Colonic mucosa (tissue), 4 donors: ENCODE data around the gene FXYD1. TPM values are rescaled to one million over a fixed set of nuclear protein-coding genes. Genes with fewer than 3 reads are reported as not detected.

Experiments used
- DNase-seq: peaks from one replicate; pipeline ENCODE4 v3.0.0-alpha.2; 2020
- H3K27ac ChIP-seq: fragments of 200-600 bp; one replicate; pipeline ENCODE4 v1.8.0; 2021
- H3K27me3 ChIP-seq: fragments of 200-600 bp; one replicate; pipeline ENCODE4 v1.8.0; 2021
- H3K36me3 ChIP-seq: fragments of 200-600 bp; one replicate; pipeline ENCODE4 v1.8.0; 2021
- H3K4me1 ChIP-seq: fragments of 200-600 bp; one replicate; pipeline ENCODE4 v1.8.0; 2021; ENCODE audit warnings: mild to moderate bottlenecking
- H3K4me3 ChIP-seq: fragments of 200-600 bp; one replicate; pipeline ENCODE4 v1.8.0; 2021
- H3K9ac ChIP-seq, 2 donors: one replicate each; pipeline ENCODE4 v1.7.0; 2013; ENCODE audit warnings: control low read depth in 2 of 2, low read depth in 2 of 2, low read length in 2 of 2
- H3K9me3 ChIP-seq: fragments of 200-600 bp; one replicate; pipeline ENCODE4 v1.8.0; 2021
- intact Hi-C: fragments of 100-400 bp; cut with DNase I; formaldehyde crosslinking; loops from one replicate; pipeline ENCODE4 v1.14.1; 2022
- total RNA-seq, 2 donors: library from RNA; stranded (reverse); fragmentation: NEBNext Ultra II Directional in 1 of 2; extraction: Animal tissue kit (Norgen Biotek cat#: 25700) in 1 of 2; gene quantifications; one replicate each; pipeline ENCODE4 v1.2.1, GENCODE V29; 2021
- TF ChIP-seq, protein P1 (sequence below): fragments of 200-600 bp; IDR thresholded peaks from one replicate; pipeline ENCODE4 v1.8.0; 2022; ENCODE audit warnings: antibody characterized with exemption, mild to moderate bottlenecking
- donor health status: healthy.
- donor health status: DM: no; HTN: no; CAD: no.
- donor health status: DM: no; HTN: no; CAD: no.

The FXYD1 gene
- total RNA-seq, 2 donors from 2014 or later, result 8.8 to 15.1 TPM

DNA sequence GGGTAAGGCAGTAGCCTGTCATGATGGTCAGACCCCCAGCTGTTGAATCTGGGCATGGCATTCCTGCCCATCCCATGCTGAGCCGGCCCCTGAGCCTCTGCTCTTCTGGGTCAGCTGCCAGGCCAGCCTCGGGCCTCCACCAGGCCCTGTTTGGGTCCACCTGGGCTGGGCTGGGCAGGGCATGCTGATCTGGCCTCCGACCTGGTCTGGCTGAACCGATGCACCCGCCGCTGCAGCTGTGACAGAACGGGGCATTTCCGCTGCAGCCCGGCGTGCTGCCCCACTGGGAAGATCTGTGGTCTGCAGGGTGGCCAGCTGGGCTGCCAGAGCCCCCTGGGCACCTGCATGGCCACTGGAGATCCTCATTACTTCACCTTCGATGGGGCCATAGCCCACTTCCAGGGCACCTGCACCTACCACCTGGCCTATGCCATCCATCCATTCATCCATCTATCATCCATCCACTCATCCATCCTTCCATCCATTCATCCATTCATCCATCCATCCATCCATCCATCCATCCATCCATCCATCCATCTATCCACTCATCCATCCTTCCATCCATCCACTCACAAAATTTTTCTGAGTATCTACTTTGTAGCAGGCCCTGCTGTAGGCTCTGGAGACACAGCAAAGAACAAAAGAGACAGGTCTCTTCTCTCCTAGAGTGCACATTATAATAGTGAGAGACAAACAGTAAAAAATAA lies 44.5 kb upstream of the FXYD1 start:
- DNase-seq, result no peak
- Histone ChIP-seq H3K36me3 (no peaks in the 10 kb centered on the region), H3K4me3 (no peak overlapping the region), H3K9ac (no peak overlapping the region), H3K9me3 (no peaks in the 10 kb centered on the region), H3K4me1 (no peaks in the 10 kb centered on the region), H3K27ac (no peak overlapping the region), H3K27me3 (no peaks in the 10 kb centered on the region)
- TF ChIP-seq, protein P1, sequence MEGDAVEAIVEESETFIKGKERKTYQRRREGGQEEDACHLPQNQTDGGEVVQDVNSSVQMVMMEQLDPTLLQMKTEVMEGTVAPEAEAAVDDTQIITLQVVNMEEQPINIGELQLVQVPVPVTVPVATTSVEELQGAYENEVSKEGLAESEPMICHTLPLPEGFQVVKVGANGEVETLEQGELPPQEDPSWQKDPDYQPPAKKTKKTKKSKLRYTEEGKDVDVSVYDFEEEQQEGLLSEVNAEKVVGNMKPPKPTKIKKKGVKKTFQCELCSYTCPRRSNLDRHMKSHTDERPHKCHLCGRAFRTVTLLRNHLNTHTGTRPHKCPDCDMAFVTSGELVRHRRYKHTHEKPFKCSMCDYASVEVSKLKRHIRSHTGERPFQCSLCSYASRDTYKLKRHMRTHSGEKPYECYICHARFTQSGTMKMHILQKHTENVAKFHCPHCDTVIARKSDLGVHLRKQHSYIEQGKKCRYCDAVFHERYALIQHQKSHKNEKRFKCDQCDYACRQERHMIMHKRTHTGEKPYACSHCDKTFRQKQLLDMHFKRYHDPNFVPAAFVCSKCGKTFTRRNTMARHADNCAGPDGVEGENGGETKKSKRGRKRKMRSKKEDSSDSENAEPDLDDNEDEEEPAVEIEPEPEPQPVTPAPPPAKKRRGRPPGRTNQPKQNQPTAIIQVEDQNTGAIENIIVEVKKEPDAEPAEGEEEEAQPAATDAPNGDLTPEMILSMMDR, result no peak
- intact Hi-C loops, result no loop called here

DNA sequence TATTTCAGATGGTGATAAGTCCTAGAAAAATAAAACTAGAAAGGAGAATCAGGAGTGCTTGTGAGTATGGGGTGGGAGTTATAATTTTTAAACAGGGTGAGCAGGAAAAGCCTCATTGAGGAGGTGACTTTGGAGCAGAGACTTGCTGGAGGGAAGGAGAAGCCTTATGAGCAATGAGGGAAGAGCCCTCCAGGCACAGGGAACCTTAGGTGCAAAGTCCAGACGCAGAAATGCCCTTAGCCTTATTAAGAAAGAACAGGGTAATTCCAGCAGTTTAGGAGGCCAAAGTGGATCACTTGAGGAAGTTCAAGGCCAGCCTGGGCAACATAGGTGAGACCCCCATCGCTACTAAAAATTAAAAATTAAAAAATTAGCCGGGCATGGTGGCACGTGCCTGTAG lies 44.0 kb upstream of the FXYD1 start:
- no peak overlapping the region for H3K27ac ChIP-seq

DNA sequence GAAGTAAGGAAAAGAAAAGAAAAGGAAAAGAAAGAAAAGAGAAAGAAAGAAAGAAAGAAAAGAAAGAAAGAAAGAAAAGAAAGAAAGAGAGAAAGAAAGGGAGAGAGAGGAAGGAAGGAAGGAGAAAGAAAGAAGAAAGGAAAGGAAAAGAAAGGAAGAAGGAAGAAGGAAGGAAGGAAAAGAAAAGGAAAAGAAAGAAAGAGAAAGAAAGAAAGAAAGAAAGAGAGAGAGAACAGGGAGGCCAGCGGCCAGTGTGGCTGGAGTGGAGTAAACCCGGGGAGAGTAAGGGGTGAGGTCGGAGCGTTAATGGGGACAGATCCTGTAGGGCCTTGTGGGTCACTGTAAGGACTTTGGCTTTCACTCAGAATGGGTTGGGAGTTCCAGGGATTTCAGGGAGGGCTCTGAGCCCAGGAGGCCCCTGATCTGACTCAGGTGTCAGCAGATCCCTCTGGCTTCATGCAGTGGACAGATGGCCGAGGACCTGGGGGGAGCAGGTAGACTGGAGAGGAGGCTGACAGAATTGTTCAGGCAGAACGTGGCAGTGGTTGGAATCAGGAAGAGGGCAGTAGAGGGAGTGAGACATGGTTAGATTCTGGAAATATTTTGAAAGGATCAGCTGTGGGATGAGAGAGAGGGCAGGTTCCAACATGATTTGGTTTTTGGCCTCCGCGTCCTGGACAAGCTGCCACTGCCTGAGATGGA lies 42.8 kb upstream of the FXYD1 start:
- Histone ChIP-seq H3K4me3 (no peak overlapping the region), H3K9me3 (no peaks in the 10 kb centered on the region), H3K27ac (no peak overlapping the region), H3K4me1 (no peaks in the 10 kb centered on the region), H3K36me3 (no peaks in the 10 kb centered on the region), H3K27me3 (no peaks in the 10 kb centered on the region), H3K9ac (no peak overlapping the region)
- TF ChIP-seq, protein P1, result no peak
- intact Hi-C loops, result no loop called here
- no peak for DNase-seq

More for the DNA sequence above, 44.0 kb upstream of the FXYD1 start:
- Histone ChIP-seq H3K9me3 (no peaks in the 10 kb centered on the region), H3K36me3 (no peaks in the 10 kb centered on the region), H3K9ac (no peak overlapping the region), H3K4me1 (no peaks in the 10 kb centered on the region), H3K27me3 (no peaks in the 10 kb centered on the region), H3K4me3 (no peak overlapping the region)
- DNase-seq, result no peak
- TF ChIP-seq, protein P1, result no peak
- intact Hi-C loops, result no loop called here

DNA sequence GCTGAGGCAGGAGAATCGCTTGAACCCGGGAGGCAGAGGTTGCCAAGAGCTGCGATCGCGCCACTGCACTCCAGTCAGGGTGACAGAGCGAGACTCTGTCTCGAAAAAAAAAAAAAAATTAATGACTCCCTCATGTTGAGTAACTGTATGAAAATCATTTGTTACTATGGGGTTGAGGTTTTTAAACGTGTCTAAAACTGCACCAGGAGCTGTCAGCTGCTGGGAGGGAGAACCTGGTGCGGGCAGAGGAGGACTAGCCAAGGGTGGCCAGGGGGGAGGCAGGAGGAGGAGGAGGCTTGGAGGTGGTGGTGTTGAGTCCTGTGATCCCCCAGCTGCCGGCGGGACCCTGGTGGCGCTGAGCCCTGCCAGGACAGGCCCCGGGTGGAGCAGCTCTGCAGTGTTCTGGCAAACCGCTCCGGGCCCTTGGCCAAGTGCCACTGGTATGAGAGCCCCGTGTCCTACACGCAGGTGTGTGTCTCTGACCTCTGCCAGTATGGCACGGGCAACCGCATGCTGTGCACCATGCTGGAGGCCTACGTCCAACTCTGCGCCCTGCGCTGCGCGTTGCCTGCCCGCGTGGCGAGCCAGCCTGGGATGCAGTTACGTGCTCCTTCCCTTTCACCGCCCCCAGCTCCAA lies 40.1 kb upstream of the FXYD1 start:
- intact Hi-C loops, result no loop called here
- Histone ChIP-seq H3K27me3 (no peaks in the 10 kb centered on the region), H3K4me3 (no peak overlapping the region), H3K9me3 (no peaks in the 10 kb centered on the region), H3K27ac (no peak overlapping the region), H3K36me3 (no peaks in the 10 kb centered on the region), H3K4me1 (no peaks in the 10 kb centered on the region), H3K9ac (no peak overlapping the region)
- no peak for DNase-seq
- TF ChIP-seq, protein P1, result no peak

DNA sequence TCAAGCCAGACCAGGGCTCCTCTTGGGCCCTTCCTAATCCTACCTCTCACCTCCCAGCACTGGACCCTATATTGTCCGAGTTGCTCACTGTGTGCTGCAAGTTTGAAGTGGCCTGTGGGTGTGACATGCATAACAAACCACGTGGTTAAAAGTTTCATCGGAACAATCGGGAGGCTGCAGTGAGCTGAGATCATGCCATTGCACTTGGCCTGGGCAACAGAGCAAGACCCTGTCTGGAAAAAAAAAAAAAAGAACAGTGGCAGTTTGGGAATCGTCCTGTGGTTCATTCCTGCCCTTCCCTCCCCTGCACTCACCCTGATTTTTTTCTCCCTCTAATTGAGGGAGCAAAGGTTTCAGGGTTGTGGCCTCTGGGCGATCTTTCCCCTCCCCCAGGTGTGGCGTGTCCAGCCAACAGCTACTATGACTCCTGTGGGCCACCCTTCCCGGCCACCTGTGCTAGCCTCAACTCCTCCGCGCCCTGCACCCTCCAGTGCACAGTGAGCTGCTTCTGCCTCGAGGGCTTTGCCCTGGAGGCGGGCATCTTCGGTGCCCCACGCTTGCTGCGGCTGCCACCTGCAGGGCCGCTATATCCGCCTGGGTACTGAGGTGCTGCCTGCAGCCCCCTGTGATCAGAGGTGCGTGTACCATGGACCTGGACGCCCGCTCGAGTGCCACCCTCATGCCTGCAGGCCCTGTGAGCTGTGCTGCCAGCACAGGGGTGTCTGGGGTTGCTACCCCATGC lies 39.3 kb upstream of the FXYD1 start:
- Histone ChIP-seq H3K9me3 (no peaks in the 10 kb centered on the region), H3K9ac (no peak overlapping the region), H3K27me3 (no peaks in the 10 kb centered on the region), H3K4me1 (no peaks in the 10 kb centered on the region), H3K27ac (no peak overlapping the region), H3K36me3 (no peaks in the 10 kb centered on the region), H3K4me3 (no peak overlapping the region)
- intact Hi-C loops, result no loop called here
- TF ChIP-seq, protein P1, result no peak
- DNase-seq, result no peak
